ENCODE data around the gene COL16A1.
A peak's percentile ranks its signal among the peaks of the same experiment; 100 is the strongest.

Gene COL16A1

GRCh38 chr1:31647106-31647505 is 56.7 kb downstream of the COL16A1 start:
- DNase-seq (ENCODE audit: low read depth): no peak

DNA sequence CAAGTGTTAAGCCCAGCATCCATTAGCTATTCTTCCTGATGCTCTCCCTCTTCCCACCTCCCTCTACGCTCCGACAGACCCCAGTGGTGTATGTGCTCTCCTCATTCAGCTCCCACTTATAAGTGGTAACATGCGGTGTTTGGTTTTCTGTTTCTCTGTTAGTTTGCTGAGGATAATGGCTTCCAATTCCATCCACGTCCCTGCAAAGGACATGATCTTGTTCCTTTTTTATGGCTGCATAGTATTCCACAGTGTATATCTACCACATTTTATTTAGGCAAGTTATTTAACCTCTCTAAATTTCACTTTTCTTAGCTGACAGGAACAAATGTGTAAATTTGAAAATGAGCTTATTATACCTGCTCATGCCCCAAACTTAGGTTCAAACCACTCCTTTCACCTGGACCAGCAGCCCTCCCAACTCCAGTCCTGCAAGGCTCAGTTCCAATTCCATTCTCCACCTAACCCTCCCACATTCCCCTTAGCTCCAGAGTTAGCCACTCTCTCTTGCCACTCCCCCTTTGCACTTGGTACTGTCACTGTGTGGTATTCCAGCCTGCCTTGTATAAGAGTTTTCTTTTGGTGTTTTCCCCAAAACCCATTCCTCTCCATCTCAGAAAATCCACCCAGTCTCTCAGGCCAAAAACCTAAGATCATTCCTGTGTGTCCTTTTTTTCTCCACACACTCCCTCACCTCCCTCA is 57.4 kb downstream of the COL16A1 start:
- DNase-seq (ENCODE audit: low read depth): no peak

- DNase-seq (ENCODE audit: low read depth): no peak
Observed at GRCh38 chr1:31645274-31645568, 58.6 kb downstream of the COL16A1 start.

DNA sequence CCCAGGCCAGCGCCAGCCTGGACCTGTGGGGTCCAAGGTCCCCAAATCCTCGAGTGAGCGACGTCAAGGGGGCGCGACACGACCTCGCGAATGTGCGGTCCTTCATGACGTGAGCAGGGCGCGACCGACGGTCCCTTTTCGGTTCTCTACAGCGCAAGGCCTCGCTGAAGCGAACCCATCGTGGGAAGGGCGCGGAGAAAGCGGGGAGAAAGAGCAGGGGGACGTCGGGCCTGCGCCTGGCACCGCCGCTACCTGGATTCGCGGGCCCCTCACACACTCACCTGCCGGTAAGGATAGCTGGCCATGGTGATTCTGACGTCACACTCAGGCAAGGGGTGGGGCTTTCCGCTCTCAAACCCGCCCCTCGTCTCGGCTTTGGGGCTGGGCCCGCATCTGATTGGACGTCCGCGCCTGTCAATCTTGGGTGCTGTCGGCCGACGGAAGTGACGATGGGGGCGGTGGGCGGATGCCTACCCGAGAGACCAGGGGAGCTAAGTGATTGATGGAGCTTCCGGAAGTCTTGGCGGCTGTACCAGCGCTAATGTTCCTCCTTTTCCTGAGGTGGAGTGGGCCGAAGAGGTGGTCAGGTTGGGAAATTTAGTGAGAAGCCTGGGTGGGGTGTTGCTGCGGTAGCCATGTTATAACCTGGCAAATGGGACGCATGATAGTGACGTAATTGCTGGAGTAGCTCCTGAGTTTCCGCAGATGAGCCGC is 59.1 kb downstream of the COL16A1 start, which contains the start of gene PEF1:
PEF1 (minus strand) TSS at position 317 of the 714 bp plus-strand sequence; CDS start at position 305, 12 bp downstream.
- peak; percentile 94 for DNase-seq (ENCODE audit: low read depth)

DNA sequence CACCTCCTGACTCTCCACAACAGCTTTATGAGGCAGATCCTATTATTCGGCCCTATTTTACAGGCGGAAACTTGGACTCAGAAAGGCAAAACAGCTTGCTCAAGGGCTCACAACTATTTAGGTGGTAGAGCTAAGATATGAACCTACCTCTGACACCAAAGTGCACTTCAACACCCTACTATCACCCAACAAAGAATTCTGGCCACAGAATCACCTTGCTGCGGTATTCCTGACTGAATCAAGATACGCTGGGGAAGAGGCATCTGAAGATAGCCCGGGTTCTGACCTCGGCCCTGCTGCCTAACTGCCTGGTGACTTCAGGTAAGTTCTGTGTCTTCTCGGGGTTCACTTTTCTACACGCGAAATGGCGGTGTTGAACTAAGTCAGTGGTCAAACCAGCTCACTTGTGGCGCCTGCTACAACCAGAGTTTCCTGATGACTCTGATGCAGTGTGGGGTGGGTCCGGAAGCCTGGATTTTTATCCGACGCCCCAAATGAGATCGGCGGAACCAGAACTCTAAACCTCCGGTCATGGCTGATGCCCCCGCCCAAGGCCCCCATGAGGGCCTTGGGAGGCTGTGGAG is 59.7 kb downstream of the COL16A1 start:
- DNase-seq (ENCODE audit: low read depth): no peak

DNA sequence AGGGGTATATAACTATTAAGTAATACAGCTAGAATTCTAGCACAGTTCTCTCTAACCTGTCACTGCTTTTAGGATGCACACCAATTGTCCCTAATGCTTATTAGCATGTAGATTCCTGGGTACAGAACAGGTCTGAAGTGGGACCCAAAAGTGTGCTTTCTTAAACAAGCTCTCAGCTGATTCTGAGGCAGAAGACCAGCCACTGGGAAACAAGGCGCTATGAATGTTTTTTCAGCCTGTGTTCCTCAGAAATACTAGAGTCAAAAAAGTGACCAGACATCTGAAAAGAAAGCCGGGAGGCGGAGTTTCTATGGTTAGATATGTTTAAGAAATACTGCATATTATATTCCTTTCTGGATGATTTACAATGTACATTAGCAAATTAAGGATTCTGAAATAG is 60.9 kb downstream of the COL16A1 start:
- DNase-seq (ENCODE audit: low read depth): no peak

GRCh38 chr1:31642366-31642765 is 61.5 kb downstream of the COL16A1 start:
- DNase-seq (ENCODE audit: low read depth): no peak

- no peak for DNase-seq (ENCODE audit: low read depth)
Observed at GRCh38 chr1:31640964-31641363, 62.9 kb downstream of the COL16A1 start.

GRCh38 chr1:31640179-31640578 is 63.6 kb downstream of the COL16A1 start:
- DNase-seq (ENCODE audit: low read depth): no peak

GRCh38 chr1:31639543-31639942 is 64.3 kb downstream of the COL16A1 start:
- no peak for DNase-seq (ENCODE audit: low read depth)

DNA sequence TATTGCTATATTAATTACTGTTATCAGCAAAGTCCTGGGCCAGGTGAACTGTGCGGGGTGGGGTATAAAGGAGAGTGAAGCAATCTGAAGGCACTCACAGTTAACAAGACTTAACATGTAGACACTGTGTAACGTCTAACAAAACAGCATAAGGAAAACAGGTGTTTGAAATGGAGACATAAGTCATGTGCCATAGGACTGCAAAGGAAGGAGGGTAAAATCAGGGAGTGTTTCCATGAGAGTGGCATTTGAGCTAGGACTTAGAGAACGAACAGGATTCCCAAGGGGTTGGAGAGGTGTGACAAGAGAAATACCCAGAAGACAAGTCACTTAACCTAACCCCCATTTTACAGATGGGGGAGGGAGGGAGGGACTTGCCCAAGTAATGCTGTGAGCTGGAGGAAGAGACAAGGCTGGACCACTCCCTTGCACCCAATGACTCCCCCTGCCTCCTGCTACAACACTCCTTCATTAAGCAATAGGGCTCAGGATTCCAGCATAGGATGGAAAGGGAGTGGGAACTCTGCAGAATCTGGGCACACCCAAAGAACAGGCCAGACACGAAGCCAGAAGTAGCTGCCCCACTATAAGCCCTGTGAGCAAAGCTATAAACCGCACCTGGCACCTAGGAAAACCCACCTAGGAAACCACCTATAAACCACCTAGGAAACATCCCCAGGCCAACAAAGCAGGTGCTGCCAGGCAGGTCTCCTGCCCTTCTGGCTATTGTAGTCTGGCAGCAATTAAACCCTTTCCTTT is 65.7 kb downstream of the COL16A1 start:
- no peak for DNase-seq (ENCODE audit: low read depth)

- no peak for DNase-seq (ENCODE audit: low read depth)
Observed at GRCh38 chr1:31633117-31633516, 70.7 kb downstream of the COL16A1 start.

DNA sequence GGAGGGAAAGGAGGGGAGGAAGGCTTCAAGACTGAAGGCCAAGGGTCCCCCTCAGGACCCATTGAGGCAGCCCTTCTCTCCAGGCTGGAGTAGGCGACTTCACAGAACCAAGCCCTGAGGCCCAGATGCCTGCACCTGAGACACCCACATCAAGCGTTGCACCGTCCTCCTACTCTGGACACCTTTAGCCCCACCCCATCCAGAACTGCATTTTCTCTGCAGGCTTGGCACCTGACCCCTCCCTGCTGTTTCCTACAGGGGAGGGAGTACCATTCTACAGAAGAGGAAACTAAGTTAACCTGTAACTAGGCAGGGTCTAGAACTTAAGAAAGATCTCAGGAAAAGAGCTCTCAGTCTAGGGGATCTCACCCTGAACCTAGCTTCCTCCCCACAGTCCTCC is 71.2 kb downstream of the COL16A1 start:
- no peak for DNase-seq (ENCODE audit: low read depth)

DNA sequence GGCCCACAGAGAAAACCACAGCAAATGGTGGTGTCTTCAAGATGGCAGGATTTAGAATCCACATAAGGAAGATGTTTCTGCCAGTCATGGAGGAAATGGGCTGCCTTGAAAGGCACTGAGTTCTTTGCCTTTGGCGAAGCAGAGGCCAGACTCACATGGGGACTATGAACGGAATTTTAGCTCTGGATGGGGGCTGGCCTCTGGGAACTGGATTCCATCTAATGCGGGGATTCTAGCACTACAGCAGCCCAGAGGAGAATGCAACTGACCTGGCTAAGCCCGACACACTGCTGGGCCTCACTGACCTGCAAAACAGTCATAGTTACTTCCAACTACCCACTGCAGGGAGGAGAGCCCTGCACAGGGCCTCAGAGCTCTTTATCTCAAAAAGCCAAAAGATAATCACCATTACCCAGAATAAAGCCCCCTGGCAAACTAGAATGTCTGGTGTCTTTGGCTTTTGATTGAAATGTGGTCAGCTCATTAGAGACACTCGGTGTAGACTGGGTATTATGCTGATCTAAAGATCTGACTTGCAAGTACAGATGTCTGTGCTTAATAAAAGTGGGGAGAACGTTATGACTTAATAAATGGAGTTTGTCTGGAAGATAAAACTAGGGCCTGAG is 74.8 kb downstream of the COL16A1 start:
- DNase-seq (ENCODE audit: low read depth): no peak

- no peak for DNase-seq (ENCODE audit: low read depth)
Observed at GRCh38 chr1:31627930-31628559, 75.8 kb downstream of the COL16A1 start.

- no peak for DNase-seq (ENCODE audit: low read depth)
Observed at GRCh38 chr1:31627301-31627929, 76.4 kb downstream of the COL16A1 start.

- DNase-seq (ENCODE audit: low read depth): no peak
Observed at GRCh38 chr1:31626223-31627207, 77.3 kb downstream of the COL16A1 start.

GRCh38 chr1:31625561-31626222 is 78.1 kb downstream of the COL16A1 start:
- no peak for DNase-seq (ENCODE audit: low read depth)

GRCh38 chr1:31624731-31625514 is 78.9 kb downstream of the COL16A1 start:
- DNase-seq (ENCODE audit: low read depth): no peak
